SK-N-SH (cell line): ENCODE results near the gene RFNG. TPM values are rescaled to one million over a fixed set of nuclear protein-coding genes. Genes with fewer than 3 reads are reported as not detected.

Experiments used
- CTCF ChIA-PET: fragments of 300-600, 350-600 bp; formaldehyde crosslinking; extraction: SDS; loops from one replicate; lab custom pipeline; 2021; lab: Yijun Ruan, JAX
- POLR2A ChIA-PET: fragments of 350-600 bp; sonication (Branson Sonifier 250); formaldehyde crosslinking; extraction: SDS; loops from one replicate; lab custom pipeline; 2020; ENCODE audit warnings: antibody characterized with exemption, inconsistent platforms; lab: Yijun Ruan, JAX
- DNase-seq: peaks from one replicate; pipeline ENCODE4 v3.0.0; 2012
- H2AFZ ChIP-seq: fragments of 200-600 bp; sonication (generic); 2 replicates; pipeline ENCODE4 v1.8.1; 2016; ENCODE audit warnings: antibody characterized with exemption, mild to moderate bottlenecking, low read depth
- H3F3A ChIP-seq: fragments of 200-600 bp; sonication (generic); replicated peaks from 2 replicates; pipeline ENCODE3; 2016; ENCODE audit warnings: antibody characterized with exemption, mild to moderate bottlenecking; ENCODE audit not compliant: insufficient read depth
- H3K27ac ChIP-seq, 2 experiments: fragments of 200-500 bp in 1 of 2; fragments of 200-600 bp in 1 of 2; sonication (Bioruptor generic) in 1 of 2; sonication (generic), shearing (Covaris generic) in 1 of 2; 2 replicates each; pipeline versions ENCODE4 v1.5.1 to v1.6.1; 2014 to 2016; ENCODE audit warnings: low read depth in 2 of 2, inconsistent platforms in 1 of 2, low read length in 1 of 2, mild to moderate bottlenecking in 1 of 2, mixed read lengths in 1 of 2
- H3K27me3 ChIP-seq: fragments of 200-600 bp; sonication (generic), shearing (Covaris generic); 2 replicates; pipeline ENCODE4 v1.6.1; 2016; ENCODE audit warnings: mixed run types; ENCODE audit not compliant: insufficient read depth
- H3K36me3 ChIP-seq, 2 experiments: fragments of 200-500 bp in 1 of 2; fragments of 200-600 bp in 1 of 2; sonication (Bioruptor generic) in 1 of 2; sonication (generic) in 1 of 2; replicated peaks in 1 of 2; 2 replicates each; pipeline versions ENCODE3 to v1.5.1; 2014 to 2016; ENCODE audit warnings: low read length in 1 of 2, mild to moderate bottlenecking in 1 of 2; ENCODE audit not compliant: insufficient read depth in 2 of 2, control insufficient read depth in 1 of 2
- H3K4me1 ChIP-seq, 2 experiments: fragments of 200-500 bp in 1 of 2; fragments of 200-600 bp in 1 of 2; sonication (Bioruptor generic) in 1 of 2; sonication (generic), shearing (Covaris generic) in 1 of 2; 2 replicates each; pipeline versions ENCODE4 v1.5.1 to v1.6.1; 2014 to 2016; ENCODE audit warnings: low read depth in 1 of 2, low read length in 1 of 2, mixed run types in 1 of 2; ENCODE audit not compliant: insufficient read depth in 2 of 2, control insufficient read depth in 1 of 2
- H3K4me2 ChIP-seq: fragments of 200-600 bp; sonication (generic), shearing (Covaris generic); 2 replicates; pipeline ENCODE4 v1.6.1; 2017; ENCODE audit warnings: mixed run types
- H3K4me3 ChIP-seq, 2 experiments: fragments of 200-500 bp in 1 of 2; fragments of 200-600 bp in 1 of 2; sonication (Bioruptor generic) in 1 of 2; sonication (generic), shearing (Covaris generic) in 1 of 2; 2 replicates each; pipeline versions ENCODE4 v1.5.1 to v1.8.1; 2014 to 2016; ENCODE audit warnings: low read depth in 2 of 2, inconsistent platforms in 1 of 2, low read length in 1 of 2, mild to moderate bottlenecking in 1 of 2, mixed read lengths in 1 of 2, moderate library complexity in 1 of 2
- H3K79me2 ChIP-seq: fragments of 200-600 bp; sonication (generic); 2 replicates; pipeline ENCODE4 v1.8.1; 2017; ENCODE audit warnings: mild to moderate bottlenecking; ENCODE audit not compliant: insufficient read depth
- H3K9ac ChIP-seq: fragments of 200-600 bp; sonication (generic); 2 replicates; pipeline ENCODE4 v1.6.1; 2017; ENCODE audit warnings: mixed run types
- H3K9me2 ChIP-seq: fragments of 200-600 bp; sonication (generic); 2 replicates; pipeline ENCODE4 v1.6.1; 2017; ENCODE audit warnings: mixed run types
- H3K9me3 ChIP-seq: fragments of 200-600 bp; sonication (generic); 2 replicates; pipeline ENCODE4 v1.6.1; 2017; ENCODE audit warnings: mixed run types, mild to moderate bottlenecking, moderate library complexity
- H4K20me1 ChIP-seq: fragments of 200-600 bp; sonication (generic); 2 replicates; pipeline ENCODE4 v1.6.1; 2017; ENCODE audit warnings: mild to moderate bottlenecking, mixed run types; ENCODE audit not compliant: insufficient read depth
- EP300 ChIP-seq, 2 experiments: IDR thresholded peaks; 2 replicates each; pipeline versions ENCODE4 v1.4.0 to v1.6.1; 2012; ENCODE audit warnings: borderline replicate concordance in 1 of 2, low read depth in 1 of 2, low read length in 1 of 2
- GATA2 ChIP-seq: sonication (generic); formaldehyde crosslinking; IDR thresholded peaks from 2 replicates; pipeline ENCODE4 v1.5.0; 2020; ENCODE audit warnings: mild to moderate bottlenecking, missing genetic modification reagents
- NFIC ChIP-seq: IDR thresholded peaks from 2 replicates; pipeline ENCODE4 v1.4.0; 2012; ENCODE audit warnings: borderline replicate concordance
- RCOR1 ChIP-seq: fragments of 150-350 bp; IDR thresholded peaks from 2 replicates; pipeline ENCODE4 v1.6.1; 2017; ENCODE audit warnings: antibody characterized with exemption, low read length
- SIN3A ChIP-seq: IDR thresholded peaks from 2 replicates; pipeline ENCODE4 v1.6.1; 2012; ENCODE audit warnings: low read depth, mild to moderate bottlenecking, low read length, moderate library complexity, borderline replicate concordance
- USF2 ChIP-seq: fragments of 150-350 bp; IDR thresholded peaks from 2 replicates; pipeline ENCODE4 v1.6.1; 2017; ENCODE audit warnings: antibody characterized with exemption, low read length, low read depth, borderline replicate concordance
- WGBS: methylation state at CpG from one replicate; pipeline ENCODE4 v1.1.6; 2017; ENCODE audit warnings: low lambda C conversion rate; 5-methylcytosine and 5-hydroxymethylcytosine counted together
- polyA plus RNA-seq, 3 experiments: library from polyadenylated mRNA; depleted of rRNA; stranded (reverse); fragments of >200 nt; gene quantifications; 2 replicates each; pipeline ENCODE4 v1.2.3, GENCODE V29; 2012
- TF ChIP-seq, protein P1 (sequence below): fragments of 150-350 bp; IDR thresholded peaks from 2 replicates; pipeline ENCODE4 v1.6.1; 2016; ENCODE audit warnings: mild to moderate bottlenecking, low read depth, low read length

Gene RFNG
- polyA plus RNA-seq, 1 of the 3 experiments (the other 2 are of a cell fraction), result 68.6 TPM

DNA sequence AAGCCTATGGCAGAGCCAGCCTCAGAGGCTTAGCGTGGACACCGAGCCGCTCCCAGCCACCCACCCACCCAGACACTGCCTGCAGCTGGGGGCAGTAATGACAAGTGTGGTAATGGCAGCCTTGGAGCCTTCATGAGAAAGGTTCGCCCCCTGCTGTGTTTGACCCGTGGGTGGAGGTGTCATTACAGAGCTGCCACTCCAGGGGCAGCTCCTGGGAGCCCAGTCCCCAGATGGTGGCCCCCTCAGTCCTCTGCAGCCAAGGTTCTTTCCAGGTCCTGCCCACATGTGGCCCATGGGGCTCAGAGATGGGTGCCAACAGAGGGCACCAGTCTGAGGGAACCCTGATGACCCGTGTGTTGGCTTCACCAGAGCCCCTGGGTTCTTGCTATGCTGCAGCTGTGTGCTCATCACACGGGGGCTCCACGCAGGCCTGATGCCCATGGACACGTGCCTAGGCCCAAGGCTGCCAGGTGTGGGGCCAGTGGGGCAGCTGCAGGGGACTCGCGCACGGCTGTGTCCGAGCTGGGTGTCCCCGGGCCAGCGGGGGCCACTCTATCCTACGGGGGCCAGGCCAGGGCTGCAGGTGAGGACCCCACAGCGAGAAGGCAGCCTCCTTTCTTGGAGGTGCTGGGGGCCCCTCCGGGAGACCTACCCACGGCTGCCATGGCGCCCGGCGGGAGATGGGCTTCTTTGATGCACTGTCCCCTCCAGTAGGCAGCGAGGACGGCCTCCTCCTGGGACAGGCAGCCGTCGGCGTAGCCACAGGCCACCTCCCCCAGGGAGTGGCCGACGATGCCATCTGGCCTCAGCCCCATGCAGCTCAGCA lies 38.3 kb upstream of the RFNG start:
- DNase-seq, result no peak
- 94% methylated on average over 17 of the region's 29 CpGs for WGBS
- Histone ChIP-seq H3K79me2 (peaks cover 6% of the 10 kb centered on the region; the same call in 1 of the 2 replicates), H3F3A (no peaks in the 10 kb centered on the region), H3K9me3 (no peaks in the 10 kb centered on the region), H3K36me3 (peaks cover 30 to 94% of the 10 kb centered on the region in 2 experiments), H3K27ac (no peak overlapping the region; a peak in 1 of 4 replicates), H3K4me2 (no peak overlapping the region), H3K4me1 (no peaks in the 10 kb centered on the region), H3K9ac (no peak overlapping the region), H3K4me3 (no peak overlapping the region), H2AFZ (no peak overlapping the region), H3K27me3 (no peaks in the 10 kb centered on the region), H3K9me2 (no peaks in the 10 kb centered on the region), H4K20me1 (0 out of 2 replicates have a peak, but pooled peaks cover under 1% of the 10 kb centered on the region)
- ChIA-PET CTCF (interaction anchor here (1.4 to 4.3 kb wide), 4 partner anchors 9 to 70 kb away, joined by 4 to 22 read pairs (median 4); partner anchors contain the start of gene FASN), POLR2A (interaction anchor here (1.0 to 1.8 kb wide), 2 partner anchors 9 to 14 kb away, joined by 4 to 5 read pairs; no protein-coding TSS in a partner anchor)
- no peak for TF ChIP-seq NFIC

DNA sequence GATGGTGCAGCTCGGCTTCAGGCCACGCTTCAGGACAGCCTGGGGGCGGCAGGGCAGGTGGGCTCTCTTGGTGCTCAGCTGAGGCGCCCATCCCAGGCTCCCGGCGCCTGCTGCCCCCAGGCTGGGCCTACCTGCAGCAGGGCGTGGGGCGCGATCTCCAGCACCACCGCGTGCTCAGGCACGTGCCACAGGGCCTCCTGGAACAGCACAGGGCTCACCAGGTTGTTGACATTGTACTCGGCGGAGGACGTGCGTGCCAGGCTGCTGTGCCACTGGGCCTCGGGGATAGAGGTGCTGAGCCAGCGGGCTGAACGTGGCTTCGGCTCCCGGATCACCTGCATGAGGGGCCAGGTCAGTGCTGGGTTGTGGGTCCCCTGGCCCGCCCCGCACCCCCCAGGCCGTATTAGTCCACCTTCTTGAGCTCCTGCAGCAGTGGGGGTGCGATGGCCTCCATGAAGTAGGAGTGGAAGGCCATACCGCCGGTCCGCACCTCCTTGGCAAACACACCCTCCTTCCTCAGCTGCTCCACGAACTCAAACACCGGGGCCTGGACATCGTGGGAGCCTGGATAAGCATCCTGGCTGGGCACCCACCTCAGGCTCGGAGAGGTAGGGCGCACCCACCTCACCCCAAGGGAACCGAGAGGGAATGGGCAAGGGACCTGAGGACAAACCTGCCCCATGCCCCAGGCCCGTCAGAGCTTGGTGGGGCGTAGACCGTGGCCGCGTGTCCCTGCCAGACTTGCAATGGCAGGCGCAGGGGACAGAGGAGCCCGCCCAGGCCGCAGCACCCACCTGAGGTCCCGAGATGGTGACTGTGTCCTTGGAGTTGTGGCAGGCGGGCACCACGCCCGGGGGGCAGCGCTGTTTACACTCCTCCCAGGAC lies 37.5 kb upstream of the RFNG start:
- H4K20me1 ChIP-seq, result no peaks in the 10 kb centered on the region
- 98% methylated on average over 37 of the region's 47 CpGs for WGBS

More for the DNA sequence above, 37.5 kb upstream of the RFNG start:
- H3K4me3 ChIP-seq, result no peak overlapping the region
- no peak overlapping the region for H3K4me2 ChIP-seq
- no peaks in the 10 kb centered on the region for H3F3A ChIP-seq
- H3K36me3 ChIP-seq, result peaks cover 26 to 99% of the 10 kb centered on the region in 2 experiments
- TF ChIP-seq GATA2 (CRISPR knock-in tag) (no peak), EP300 (IDR thresholded peaks at IDR 0.05; ENCODE audit: borderline replicate concordance in 1 of 2, low read depth in 1 of 2, low read length in 1 of 2) (no peak), SIN3A (no peak), NFIC (no peak), RCOR1 (no peak), USF2 (no peak)
- TF ChIP-seq, protein P1, sequence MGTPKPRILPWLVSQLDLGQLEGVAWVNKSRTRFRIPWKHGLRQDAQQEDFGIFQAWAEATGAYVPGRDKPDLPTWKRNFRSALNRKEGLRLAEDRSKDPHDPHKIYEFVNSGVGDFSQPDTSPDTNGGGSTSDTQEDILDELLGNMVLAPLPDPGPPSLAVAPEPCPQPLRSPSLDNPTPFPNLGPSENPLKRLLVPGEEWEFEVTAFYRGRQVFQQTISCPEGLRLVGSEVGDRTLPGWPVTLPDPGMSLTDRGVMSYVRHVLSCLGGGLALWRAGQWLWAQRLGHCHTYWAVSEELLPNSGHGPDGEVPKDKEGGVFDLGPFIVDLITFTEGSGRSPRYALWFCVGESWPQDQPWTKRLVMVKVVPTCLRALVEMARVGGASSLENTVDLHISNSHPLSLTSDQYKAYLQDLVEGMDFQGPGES, result no peak
- TF ChIP-seq, all 33 proteins: peak for 0
- no peaks in the 10 kb centered on the region for H3K4me1 ChIP-seq
- no peaks in the 10 kb centered on the region for H3K27me3 ChIP-seq
- no peak overlapping the region for H3K27ac ChIP-seq
- DNase-seq, result no peak
- POLR2A ChIA-PET, result interaction anchor here (1.8 kb wide), 1 partner anchor 13 kb away, joined by 5 read pairs; no protein-coding TSS in a partner anchor
- no peaks in the 10 kb centered on the region for H3K9me2 ChIP-seq
- no peak overlapping the region for H2AFZ ChIP-seq
- peaks cover 5% of the 10 kb centered on the region; the same call in 1 of the 2 replicates for H3K79me2 ChIP-seq
- CTCF ChIA-PET, result interaction anchor here (0.7 to 4.3 kb wide), 5 partner anchors 10 to 129 kb away, joined by 3 to 22 read pairs (median 4); partner anchors contain the start of gene FASN
- H3K9me3 ChIP-seq, result no peaks in the 10 kb centered on the region
- H3K9ac ChIP-seq, result no peak overlapping the region
